Gastroesophageal sphincter (tissue), 4 donors: ENCODE results near the gene SHE. TPM values are rescaled to one million over a fixed set of nuclear protein-coding genes. Genes with fewer than 3 reads are reported as not detected.
A peak's percentile ranks its signal among the peaks of the same experiment; 100 is the strongest.

Source experiments
- ATAC-seq: fragments of 150-250 bp; one replicate; pipeline ENCODE4 v1.9.1; 2016; ENCODE audit warnings: mild to moderate bottlenecking, moderate library complexity
- H3K27ac ChIP-seq, 4 donors: fragments of 200-600 bp; sonication (generic) in 3 of 4; 1 replicate in 3 of 4; 2 replicates in 1 of 4; pipeline ENCODE4 v1.5.1; 2016 to 2019
- H3K27me3 ChIP-seq: fragments of 200-600 bp; sonication (generic); one replicate; pipeline ENCODE4 v1.5.1; 2019
- H3K36me3 ChIP-seq, 2 donors: fragments of 200-600 bp; sonication (generic); one replicate each; pipeline ENCODE4 v1.5.1; 2019; ENCODE audit warnings: control low read depth in 1 of 2
- H3K4me1 ChIP-seq, 3 donors: fragments of 200-600 bp; sonication (generic); 1 replicate in 2 of 3; 2 replicates in 1 of 3; pipeline ENCODE4 v1.5.1; 2016 to 2019; ENCODE audit warnings: control low read depth in 2 of 3
- H3K4me3 ChIP-seq, 2 donors: fragments of 200-600 bp; sonication (generic); one replicate each; pipeline ENCODE4 v1.5.1; 2019; ENCODE audit warnings: mild to moderate bottlenecking in 1 of 2, moderate library complexity in 1 of 2
- H3K9me3 ChIP-seq, 3 donors: fragments of 200-600 bp; sonication (generic); one replicate each; pipeline ENCODE4 v1.5.1; 2017 to 2019; ENCODE audit warnings: control low read depth in 2 of 3
- EP300 ChIP-seq: sonication (generic); formaldehyde crosslinking; IDR thresholded peaks from one replicate; pipeline ENCODE4 v1.6.1; 2017; ENCODE audit warnings: antibody characterized with exemption, mild to moderate bottlenecking
- POLR2A ChIP-seq, 2 donors: fragments of 450-650 bp; IDR thresholded peaks; one replicate each; pipeline ENCODE4 v1.6.1; 2017; ENCODE audit warnings: antibody characterized with exemption in 2 of 2, mild to moderate bottlenecking in 2 of 2, moderate library complexity in 1 of 2
- POLR2AphosphoS5 ChIP-seq: sonication (generic); formaldehyde crosslinking; IDR thresholded peaks from one replicate; pipeline ENCODE4 v1.6.1; 2017; ENCODE audit warnings: antibody characterized with exemption
- WGBS, 2 donors: methylation state at CpG; one replicate each; pipeline ENCODE4 v1.1.5; 2018; ENCODE audit warnings: low coverage in 1 of 2; 5-methylcytosine and 5-hydroxymethylcytosine counted together
- total RNA-seq, 4 donors: library from RNA; depleted of rRNA; stranded (reverse); fragments of >200 nt; gene quantifications; one replicate each; pipeline ENCODE4 v1.1.0, GENCODE V29; 2016
- TF ChIP-seq, protein P1 (sequence below), 4 experiments: fragments of 200-600 bp in 2 of 4; fragments of 450-650 bp in 2 of 4; sonication (generic) in 1 of 4; IDR thresholded peaks; one replicate each; pipeline ENCODE4 v1.5.1; 2017 to 2019; ENCODE audit warnings: antibody characterized with exemption in 4 of 4, mild to moderate bottlenecking in 2 of 4, moderate library complexity in 2 of 4

SHE gene
- total RNA-seq, 4 donors from 2014 or later, result 7.2 to 13.9 (median 11.7) TPM

- peak; percentile 91 for ATAC-seq
- peak overlapping the region in 3 of 4 donors; percentile 55 to 63 (median 57) for H3K27ac ChIP-seq
- no peak overlapping the region for H3K4me3 ChIP-seq
- WGBS, 2 donors, result 35 to 58% methylated on average over 4 to 5 of the region's 5 CpGs
- no peaks in the 10 kb centered on the region for H3K9me3 ChIP-seq
- peaks cover 0 to 100% of the 10 kb centered on the region in 2 donors for H3K36me3 ChIP-seq
- TF ChIP-seq POLR2AphosphoS5, result peak; percentile 13
- TF ChIP-seq, protein P1, sequence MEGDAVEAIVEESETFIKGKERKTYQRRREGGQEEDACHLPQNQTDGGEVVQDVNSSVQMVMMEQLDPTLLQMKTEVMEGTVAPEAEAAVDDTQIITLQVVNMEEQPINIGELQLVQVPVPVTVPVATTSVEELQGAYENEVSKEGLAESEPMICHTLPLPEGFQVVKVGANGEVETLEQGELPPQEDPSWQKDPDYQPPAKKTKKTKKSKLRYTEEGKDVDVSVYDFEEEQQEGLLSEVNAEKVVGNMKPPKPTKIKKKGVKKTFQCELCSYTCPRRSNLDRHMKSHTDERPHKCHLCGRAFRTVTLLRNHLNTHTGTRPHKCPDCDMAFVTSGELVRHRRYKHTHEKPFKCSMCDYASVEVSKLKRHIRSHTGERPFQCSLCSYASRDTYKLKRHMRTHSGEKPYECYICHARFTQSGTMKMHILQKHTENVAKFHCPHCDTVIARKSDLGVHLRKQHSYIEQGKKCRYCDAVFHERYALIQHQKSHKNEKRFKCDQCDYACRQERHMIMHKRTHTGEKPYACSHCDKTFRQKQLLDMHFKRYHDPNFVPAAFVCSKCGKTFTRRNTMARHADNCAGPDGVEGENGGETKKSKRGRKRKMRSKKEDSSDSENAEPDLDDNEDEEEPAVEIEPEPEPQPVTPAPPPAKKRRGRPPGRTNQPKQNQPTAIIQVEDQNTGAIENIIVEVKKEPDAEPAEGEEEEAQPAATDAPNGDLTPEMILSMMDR (IDR thresholded peaks at IDR 0.05), result no peak
- peaks cover 0 to 24% (median 11%) of the 10 kb centered on the region in 3 donors for H3K4me1 ChIP-seq
- H3K27me3 ChIP-seq, result no peaks in the 10 kb centered on the region
Observed at GRCh38 chr1:154453574-154454352, 48.4 kb downstream of the SHE start.

DNA sequence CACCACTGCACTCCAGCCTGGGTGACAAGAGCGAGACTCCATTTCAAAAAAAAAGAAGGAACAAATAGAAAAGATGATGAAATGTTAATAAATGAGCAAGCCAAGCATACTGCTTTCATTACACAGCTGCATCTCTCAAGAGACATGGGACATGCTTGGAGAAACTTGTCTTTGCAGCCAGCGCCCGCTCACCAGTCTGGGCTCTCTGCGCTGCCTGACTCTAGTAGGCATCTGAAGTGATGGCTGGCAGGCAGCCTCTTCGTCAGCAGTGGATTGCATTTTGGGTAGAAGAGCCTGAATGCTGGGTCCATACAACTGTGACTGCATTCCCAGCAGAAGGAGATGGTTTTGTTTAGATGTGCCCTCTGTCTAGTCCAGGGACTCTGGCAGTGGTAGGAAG is 49.1 kb downstream of the SHE start:
- H3K36me3 ChIP-seq, result peaks cover 0 to 100% of the 10 kb centered on the region in 2 donors

DNA sequence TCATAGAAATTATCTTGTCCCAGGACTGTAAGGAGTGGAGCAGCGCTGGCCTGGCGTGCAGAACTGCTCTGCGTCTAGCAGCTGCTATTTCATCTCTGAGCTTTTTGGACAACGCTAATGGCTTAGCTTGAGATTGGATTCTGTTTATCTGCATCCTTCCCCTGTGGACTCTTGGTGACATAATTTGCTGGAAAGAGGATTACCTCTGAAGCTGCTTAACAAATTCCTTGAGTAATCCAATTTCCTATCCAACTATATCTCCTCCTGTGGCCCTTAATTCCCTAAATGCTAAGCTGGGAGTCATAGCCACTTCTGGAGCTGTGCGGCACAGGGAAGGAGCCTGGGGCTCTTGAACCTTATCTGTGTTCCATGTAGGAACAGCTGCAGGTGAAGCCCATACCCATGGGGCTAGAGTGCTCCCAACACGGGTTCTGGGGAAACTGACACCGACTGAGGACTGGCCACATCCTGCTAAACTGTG is 53.8 kb downstream of the SHE start:
- H3K4me1 ChIP-seq, result peaks cover 0 to 64% (median 31%) of the 10 kb centered on the region in 3 donors
- H3K9me3 ChIP-seq, result no peaks in the 10 kb centered on the region
- peaks cover 0 to 78% of the 10 kb centered on the region in 2 donors for H3K36me3 ChIP-seq
- no peaks in the 10 kb centered on the region for H3K27me3 ChIP-seq
- TF ChIP-seq, protein P1 (IDR thresholded peaks at IDR 0.05), result no peak
- peak; percentile 7 for TF ChIP-seq POLR2AphosphoS5
- 50% methylated on average over 2 of the region's 7 CpGs; no CpG with 5 or more reads in 1 of the 2 donors for WGBS, 2 donors
- peak; percentile 30 for ATAC-seq
- peak overlapping the region in 3 of 4 donors; percentile 61 to 84 (median 62) for H3K27ac ChIP-seq
- no peak overlapping the region for H3K4me3 ChIP-seq

More for the DNA sequence above, 49.1 kb downstream of the SHE start:
- H3K4me1 ChIP-seq, result peaks cover 0 to 27% (median 14%) of the 10 kb centered on the region in 3 donors
- H3K27ac ChIP-seq, result peak overlapping the region in 3 of 4 donors; percentile 55 to 63 (median 57)
- peak; percentile 28 for ATAC-seq
- H3K27me3 ChIP-seq, result no peaks in the 10 kb centered on the region
- no peak for TF ChIP-seq POLR2AphosphoS5
- TF ChIP-seq, protein P1 (IDR thresholded peaks at IDR 0.05), result no peak
- TF ChIP-seq POLR2A (IDR thresholded peaks at IDR 0.05), result no peak
- TF ChIP-seq EP300, result no peak
- 80 to 89% methylated on average over 1 to 5 of the region's 5 CpGs for WGBS, 2 donors
- no peaks in the 10 kb centered on the region for H3K9me3 ChIP-seq
- H3K4me3 ChIP-seq, result no peak overlapping the region

- no peak overlapping the region for H3K4me3 ChIP-seq
- peaks cover 0 to 67% (median 32%) of the 10 kb centered on the region in 3 donors for H3K4me1 ChIP-seq
- H3K36me3 ChIP-seq, result peaks cover 0 to 71% of the 10 kb centered on the region in 2 donors
- WGBS, 2 donors, result 48 to 91% methylated on average over 5 to 6 of the region's 6 CpGs
- no peaks in the 10 kb centered on the region for H3K9me3 ChIP-seq
- no peaks in the 10 kb centered on the region for H3K27me3 ChIP-seq
- TF ChIP-seq EP300 (no peak), POLR2A (IDR thresholded peaks at IDR 0.05) (no peak), POLR2AphosphoS5 (no peak)
- TF ChIP-seq, protein P1 (IDR thresholded peaks at IDR 0.05), result no peak
- H3K27ac ChIP-seq, result peak overlapping the region; percentile 40 to 97 (median 88)
- no peak for ATAC-seq
Observed at GRCh38 chr1:154446789-154447188, 55.4 kb downstream of the SHE start.

- 5 to 36% methylated on average over 6 to 9 of the region's 10 CpGs for WGBS, 2 donors
- Histone ChIP-seq H3K9me3 (no peaks in the 10 kb centered on the region), H3K4me3 (no peak overlapping the region), H3K4me1 (peaks cover 0 to 72% (median 37%) of the 10 kb centered on the region in 3 donors), H3K27me3 (no peaks in the 10 kb centered on the region), H3K36me3 (peaks cover 0 to 66% of the 10 kb centered on the region in 2 donors), H3K27ac (peak overlapping the region; percentile 77 to 97 (median 88))
- TF ChIP-seq, protein P1 (IDR thresholded peaks at IDR 0.05), result no peak
- peak; percentile 87 for TF ChIP-seq POLR2AphosphoS5
- ATAC-seq, result peak; percentile 95
Observed at GRCh38 chr1:154446292-154446691, 55.9 kb downstream of the SHE start.
